Thyroid gland (tissue), 4 donors: ENCODE measurements around the gene NAA16.

Source experiments
- POLR2A ChIP-seq, 2 donors: fragments of 450-650 bp; IDR thresholded peaks; one replicate each; pipeline ENCODE4 v1.6.1; 2017; ENCODE audit warnings: antibody characterized with exemption in 2 of 2, mild to moderate bottlenecking in 2 of 2, moderate library complexity in 1 of 2
- TF ChIP-seq, protein P1 (sequence below), 6 experiments: fragments of 200-600 bp in 3 of 6; fragments of 450-650 bp in 3 of 6; sonication (generic) in 3 of 6; IDR thresholded peaks; one replicate each; pipeline ENCODE4 v1.5.1; 2016 to 2019; ENCODE audit warnings: antibody characterized with exemption in 6 of 6, mild to moderate bottlenecking in 2 of 6, inconsistent platforms in 1 of 6, moderate library complexity in 1 of 6

DNA sequence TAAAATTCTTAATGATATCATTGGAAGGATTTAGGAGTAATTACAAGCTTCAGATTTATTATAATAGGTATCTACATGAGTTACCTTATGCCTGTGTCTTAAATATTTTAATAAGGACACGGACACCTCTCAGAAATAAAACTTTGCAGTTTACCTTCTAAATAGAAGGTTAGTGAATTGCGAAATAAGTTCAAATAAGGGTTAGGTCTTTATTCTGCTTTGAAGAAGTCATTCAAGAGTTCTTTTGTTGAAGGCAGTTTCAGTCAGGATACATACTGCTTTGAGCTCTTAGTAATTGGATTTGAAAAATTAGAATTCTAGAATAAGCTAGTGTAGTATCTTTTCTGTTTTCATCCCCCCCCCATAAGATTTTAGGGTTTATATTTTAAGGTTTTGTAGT, 53.0 kb downstream of the NAA16 start:
- TF ChIP-seq, protein P1, sequence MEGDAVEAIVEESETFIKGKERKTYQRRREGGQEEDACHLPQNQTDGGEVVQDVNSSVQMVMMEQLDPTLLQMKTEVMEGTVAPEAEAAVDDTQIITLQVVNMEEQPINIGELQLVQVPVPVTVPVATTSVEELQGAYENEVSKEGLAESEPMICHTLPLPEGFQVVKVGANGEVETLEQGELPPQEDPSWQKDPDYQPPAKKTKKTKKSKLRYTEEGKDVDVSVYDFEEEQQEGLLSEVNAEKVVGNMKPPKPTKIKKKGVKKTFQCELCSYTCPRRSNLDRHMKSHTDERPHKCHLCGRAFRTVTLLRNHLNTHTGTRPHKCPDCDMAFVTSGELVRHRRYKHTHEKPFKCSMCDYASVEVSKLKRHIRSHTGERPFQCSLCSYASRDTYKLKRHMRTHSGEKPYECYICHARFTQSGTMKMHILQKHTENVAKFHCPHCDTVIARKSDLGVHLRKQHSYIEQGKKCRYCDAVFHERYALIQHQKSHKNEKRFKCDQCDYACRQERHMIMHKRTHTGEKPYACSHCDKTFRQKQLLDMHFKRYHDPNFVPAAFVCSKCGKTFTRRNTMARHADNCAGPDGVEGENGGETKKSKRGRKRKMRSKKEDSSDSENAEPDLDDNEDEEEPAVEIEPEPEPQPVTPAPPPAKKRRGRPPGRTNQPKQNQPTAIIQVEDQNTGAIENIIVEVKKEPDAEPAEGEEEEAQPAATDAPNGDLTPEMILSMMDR (IDR thresholded peaks at IDR 0.05): no peak
- TF ChIP-seq POLR2A (IDR thresholded peaks at IDR 0.05): no peak
